Caco-2 (cell line): ENCODE data around the gene CNKSR3. TPM values are rescaled to one million over a fixed set of nuclear protein-coding genes. Genes with fewer than 3 reads are reported as not detected.

Experiments used
- BruUV-seq: library from RNA; stranded (reverse); fragments of 400-500 nt; replicated peaks from 2 replicates; lab custom pipeline; 2021; lab: Mats Ljungman, UMichigan
- CTCF ChIA-PET: fragments of 300-600 bp; sonication (Branson Sonifier 250); formaldehyde crosslinking; loops from one replicate; lab custom pipeline; 2022; ENCODE audit warnings: antibody characterized with exemption; lab: Charles Lee
- POLR2A ChIA-PET: fragments of 300-600 bp; sonication (Branson Sonifier 250); formaldehyde crosslinking; loops from one replicate; lab custom pipeline; 2022; ENCODE audit warnings: antibody characterized with exemption; lab: Charles Lee
- DNase-seq, 2 experiments: peaks; one replicate each; pipeline versions ENCODE4 v3.0.0 to v3.0.0-alpha.2; 2020 to 2022
- H3K27me3 ChIP-seq: replicated peaks from 2 replicates; pipeline ENCODE4 v1.6.0; 2011; ENCODE audit warnings: low read length; ENCODE audit not compliant: control insufficient read depth, insufficient read depth
- H3K36me3 ChIP-seq: 2 replicates; pipeline ENCODE4 v1.5.1; 2011; ENCODE audit warnings: low read length; ENCODE audit not compliant: control insufficient read depth, insufficient read depth
- H3K4me1 ChIP-seq: fragments of 250-450 bp; sonication (Bioruptor Pico); 2 replicates; pipeline ENCODE4 v1.5.1; 2020; ENCODE audit warnings: mild to moderate bottlenecking
- H3K4me3 ChIP-seq: 2 replicates; pipeline ENCODE4 v1.5.1; 2011; ENCODE audit warnings: low read depth, mild to moderate bottlenecking, control low read depth, low read length
- H3K9me3 ChIP-seq: fragments of 250-450 bp; sonication (Bioruptor Pico); 2 replicates; pipeline ENCODE4 v1.5.1; 2020; ENCODE audit warnings: mild to moderate bottlenecking, moderate library complexity
- H3K27ac Mint-ChIP-seq: one replicate; pipeline ENCODE4 v1.8.0; 2022; ENCODE audit warnings: mixed read lengths; ENCODE audit not compliant: unreplicated experiment
- H3K27me3 Mint-ChIP-seq: one replicate; pipeline ENCODE4 v1.8.0; 2022; ENCODE audit warnings: mixed read lengths; ENCODE audit not compliant: insufficient read depth, unreplicated experiment
- H3K36me3 Mint-ChIP-seq: one replicate; pipeline ENCODE4 v1.8.0; 2022; ENCODE audit warnings: mild to moderate bottlenecking, mixed read lengths; ENCODE audit not compliant: insufficient read depth, unreplicated experiment
- H3K4me1 Mint-ChIP-seq: one replicate; pipeline ENCODE4 v1.8.0; 2022; ENCODE audit warnings: low read depth, mixed read lengths; ENCODE audit not compliant: unreplicated experiment
- H3K4me3 Mint-ChIP-seq: one replicate; pipeline ENCODE4 v1.8.0; 2022; ENCODE audit warnings: mild to moderate bottlenecking, moderate library complexity, mixed read lengths; ENCODE audit not compliant: unreplicated experiment
- H3K9me3 Mint-ChIP-seq: one replicate; pipeline ENCODE4 v1.8.0; 2022; ENCODE audit warnings: mixed read lengths; ENCODE audit not compliant: unreplicated experiment
- CTCF ChIP-seq, 2 experiments: fragments of 200-600 bp in 1 of 2; IDR thresholded peaks; 1 replicate in 1 of 2; 2 replicates in 1 of 2; pipeline versions ENCODE4 v1.5.1 to v1.8.0; 2011 to 2022; ENCODE audit warnings: antibody characterized with exemption in 1 of 2, control low read depth in 1 of 2, inconsistent platforms in 1 of 2, low read depth in 1 of 2, low read length in 1 of 2, mild to moderate bottlenecking in 1 of 2, moderate library complexity in 1 of 2; ENCODE audit not compliant: insufficient read depth in 1 of 2, severe bottlenecking in 1 of 2, unreplicated experiment in 1 of 2
- intact Hi-C: fragments of 100-400 bp; cut with micrococcal nuclease; formaldehyde crosslinking; loops from one replicate; pipeline ENCODE4 v1.10.0; 2022; ENCODE audit not compliant: unreplicated experiment
- total RNA-seq: library from RNA; stranded (reverse); gene quantifications from 2 replicates; pipeline ENCODE4 v1.2.3, GENCODE V29; 2022

CNKSR3 gene
- total RNA-seq, 1 experiment from 2014 or later, result 33.1 TPM

- Mint-ChIP-seq H3K4me3 (no peak overlapping the region), H3K27ac (no peak overlapping the region), H3K36me3 (peaks cover 4% of the 10 kb centered on the region), H3K4me1 (peaks cover 15% of the 10 kb centered on the region), H3K9me3 (no peaks in the 10 kb centered on the region), H3K27me3 (no peaks in the 10 kb centered on the region)
- Histone ChIP-seq H3K27me3 (no peaks in the 10 kb centered on the region), H3K9me3 (no peaks in the 10 kb centered on the region), H3K36me3 (no peaks in the 10 kb centered on the region), H3K4me1 (peaks cover 26% of the 10 kb centered on the region), H3K4me3 (no peak overlapping the region)
- intact Hi-C loops, result no loop called here
- ChIA-PET POLR2A (no interaction called here), CTCF (no interaction called here)
- no peak for TF ChIP-seq CTCF (IDR thresholded peaks at IDR 0.05; ENCODE audit: insufficient read depth in 1 of 2, low read depth in 1 of 2, low read length in 1 of 2, severe bottlenecking in 1 of 2, unreplicated experiment in 1 of 2)
- DNase-seq, result no peak
- BruUV-seq, result no TSS peak
These were observed 12.1 kb upstream of the CNKSR3 start for GRCh38 chr6:154522576-154522975.

DNA sequence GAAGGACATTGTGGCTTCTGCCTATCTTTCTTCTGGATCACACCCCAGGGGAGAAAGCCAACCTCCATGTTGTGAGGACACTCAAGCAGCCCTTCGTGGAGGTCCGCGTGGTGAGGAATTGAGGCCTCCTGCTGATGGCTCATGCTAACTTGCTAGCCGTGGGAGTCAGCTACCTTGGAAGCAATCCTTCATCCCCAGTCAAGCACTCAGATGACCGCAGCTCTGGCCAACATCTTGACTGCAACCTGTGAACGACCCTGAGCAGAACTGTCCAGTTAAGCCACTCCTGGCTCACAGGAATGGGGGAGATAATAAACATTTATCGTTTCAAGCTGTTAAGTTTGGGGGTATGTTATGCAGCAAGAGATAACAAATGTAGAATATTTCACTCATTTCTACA lies 10.9 kb upstream of the CNKSR3 start:
- Mint-ChIP-seq H3K4me1 (peaks cover 15% of the 10 kb centered on the region), H3K36me3 (peaks cover 7% of the 10 kb centered on the region), H3K27ac (no peak overlapping the region), H3K4me3 (no peak overlapping the region), H3K27me3 (no peaks in the 10 kb centered on the region), H3K9me3 (no peaks in the 10 kb centered on the region)
- no peaks in the 10 kb centered on the region for H3K9me3 ChIP-seq
- no peak for DNase-seq
- intact Hi-C loops, result no loop called here
- ChIA-PET POLR2A (no interaction called here), CTCF (no interaction called here)
- H3K27me3 ChIP-seq, result no peaks in the 10 kb centered on the region
- BruUV-seq, result no TSS peak
- no peak for TF ChIP-seq CTCF (IDR thresholded peaks at IDR 0.05; ENCODE audit: insufficient read depth in 1 of 2, low read depth in 1 of 2, low read length in 1 of 2, severe bottlenecking in 1 of 2, unreplicated experiment in 1 of 2)
- no peak overlapping the region for H3K4me3 ChIP-seq
- no peaks in the 10 kb centered on the region for H3K36me3 ChIP-seq
- H3K4me1 ChIP-seq, result peaks cover 26% of the 10 kb centered on the region

DNA sequence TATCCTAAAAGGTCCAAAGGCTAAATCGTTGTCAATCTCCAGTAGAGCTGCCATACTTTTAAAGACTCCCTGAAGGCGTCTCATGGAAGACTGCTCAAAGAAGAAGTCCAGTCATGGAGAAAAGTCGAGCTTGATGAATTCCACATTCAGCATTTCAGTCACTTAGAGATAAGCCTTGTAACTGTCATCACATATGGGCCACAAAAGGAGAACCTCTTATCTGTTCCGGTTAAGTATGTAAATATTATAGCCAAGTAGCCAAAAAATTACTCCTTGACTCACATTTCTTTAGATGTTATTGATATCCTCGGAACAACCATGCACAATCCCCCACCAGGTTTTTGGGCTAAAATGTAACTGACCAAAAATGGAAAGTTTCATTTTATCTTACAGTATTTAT lies 9.8 kb upstream of the CNKSR3 start:
- intact Hi-C loops, result loop anchor here (1.0 kb wide), 1 partner anchor 10 kb away; the partner anchor contains the start of gene CNKSR3

More for the DNA sequence above, 9.8 kb upstream of the CNKSR3 start:
- peaks cover 15% of the 10 kb centered on the region for H3K4me1 Mint-ChIP-seq
- H3K9me3 ChIP-seq, result no peaks in the 10 kb centered on the region
- ChIA-PET CTCF (no interaction called here), POLR2A (interaction anchor here (1.0 kb wide), 1 partner anchor 11 kb away, joined by 4 read pairs; no protein-coding TSS in a partner anchor)
- H3K36me3 ChIP-seq, result no peaks in the 10 kb centered on the region
- H3K4me3 ChIP-seq, result no peak overlapping the region
- DNase-seq, result peak; percentile 28 to 42
- peak overlapping the region; percentile 72 for H3K27ac Mint-ChIP-seq
- no peaks in the 10 kb centered on the region for H3K27me3 ChIP-seq
- peak overlapping the region; percentile 22 for H3K4me3 Mint-ChIP-seq
- no peaks in the 10 kb centered on the region for H3K9me3 Mint-ChIP-seq
- H3K4me1 ChIP-seq, result peaks cover 26% of the 10 kb centered on the region
- TF ChIP-seq CTCF (IDR thresholded peaks at IDR 0.05; ENCODE audit: insufficient read depth in 1 of 2, low read depth in 1 of 2, low read length in 1 of 2, severe bottlenecking in 1 of 2, unreplicated experiment in 1 of 2), result no peak
- H3K27me3 Mint-ChIP-seq, result no peaks in the 10 kb centered on the region
- H3K36me3 Mint-ChIP-seq, result peaks cover 7% of the 10 kb centered on the region
- no TSS peak for BruUV-seq
